GM12864 (cell line): ENCODE data around the gene FFAR1.
A peak's percentile ranks its signal among the peaks of the same experiment; 100 is the strongest.

Experiments
- DNase-seq: peaks from one replicate; pipeline ENCODE4 v3.0.0-alpha.2; 2011; ENCODE audit warnings: low read depth
- H3K4me3 ChIP-seq: 2 replicates; pipeline ENCODE4 v1.5.1; 2011; ENCODE audit warnings: mild to moderate bottlenecking, low read depth, low read length, control low read depth
- CTCF ChIP-seq: IDR thresholded peaks from 2 replicates; pipeline ENCODE4 v1.5.1; 2011; ENCODE audit warnings: low read depth, mild to moderate bottlenecking, moderate library complexity, low read length, control low read depth, inconsistent platforms; ENCODE audit errors: missing control alignments

Gene FFAR1

GRCh38 chr19:35332817-35333216 lies 14.9 kb upstream of the FFAR1 start:
- no peak for DNase-seq
- TF ChIP-seq CTCF = peak; percentile 24
- H3K4me3 ChIP-seq = peak overlapping the region; percentile 87

DNA sequence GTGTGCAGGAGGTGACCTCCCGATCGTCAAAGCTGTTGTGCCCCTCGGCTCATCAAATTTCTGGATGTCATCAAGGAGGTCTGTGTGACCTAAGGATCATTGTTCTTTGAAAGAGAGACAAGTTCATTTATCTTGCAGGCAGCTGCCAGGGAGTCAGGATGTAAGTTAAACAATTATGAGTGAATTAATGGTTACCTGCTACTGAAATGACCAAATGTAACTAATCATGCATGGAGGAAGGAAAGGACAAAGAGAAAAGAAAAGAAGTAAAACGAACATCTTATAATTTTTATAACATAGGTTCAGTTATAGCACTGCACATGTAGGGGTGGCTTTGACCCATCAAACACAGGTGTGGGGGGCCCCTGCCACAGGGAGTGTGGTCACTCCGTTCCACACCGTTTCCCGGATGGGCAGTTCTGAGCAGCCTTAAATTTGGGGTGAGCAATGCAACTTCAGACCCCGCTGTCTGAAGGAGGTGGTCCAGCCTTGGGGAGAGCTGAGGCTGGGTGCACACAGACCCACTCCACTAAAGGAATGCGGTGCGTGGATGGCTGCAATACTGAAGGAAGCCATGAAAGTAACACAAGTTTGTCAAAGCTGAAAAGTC lies 13.5 kb upstream of the FFAR1 start:
- H3K4me3 ChIP-seq = peak overlapping the region; percentile 87
- no peak for TF ChIP-seq CTCF
- DNase-seq = no peak

DNA sequence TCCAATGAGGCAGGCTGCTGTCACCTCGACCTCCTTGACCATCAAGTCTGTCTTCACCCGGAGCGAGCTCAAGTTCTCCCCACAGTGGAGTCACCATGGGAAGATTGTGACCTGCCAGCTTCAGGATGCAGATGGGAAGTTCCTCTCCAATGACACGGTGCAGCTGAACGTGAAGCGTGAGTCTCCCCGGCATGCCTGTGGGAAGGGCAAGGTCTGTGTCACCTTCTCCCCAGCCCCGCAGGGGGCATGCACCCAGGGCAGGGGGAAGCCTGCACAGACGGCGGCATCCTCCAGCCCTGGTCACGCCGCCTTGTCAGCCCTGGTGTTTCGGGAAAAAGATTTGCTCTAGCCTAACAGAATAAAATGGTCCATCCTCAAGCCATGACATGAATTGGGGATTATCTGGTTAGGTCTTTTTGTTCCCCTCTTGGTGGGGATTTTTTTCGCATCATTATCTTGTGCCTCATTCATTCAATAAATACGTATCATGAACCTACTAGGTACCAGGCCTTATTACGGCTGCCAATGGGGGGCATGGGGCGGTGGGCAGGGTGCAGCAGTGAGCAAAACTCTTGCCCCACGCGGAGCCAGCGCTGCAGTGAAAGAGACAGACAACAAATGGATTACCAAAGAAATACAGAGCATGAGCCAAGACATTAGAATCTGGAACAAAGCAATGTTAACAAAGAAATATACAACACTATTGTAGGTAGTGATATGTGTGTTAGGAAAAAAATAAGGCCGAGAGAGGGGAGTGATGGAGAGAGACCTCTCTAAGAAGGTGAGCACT lies 11.3 kb upstream of the FFAR1 start:
- no peak for DNase-seq
- H3K4me3 ChIP-seq = peak overlapping the region; percentile 11; the same call in 1 of the 2 replicates
- TF ChIP-seq CTCF = no peak

DNA sequence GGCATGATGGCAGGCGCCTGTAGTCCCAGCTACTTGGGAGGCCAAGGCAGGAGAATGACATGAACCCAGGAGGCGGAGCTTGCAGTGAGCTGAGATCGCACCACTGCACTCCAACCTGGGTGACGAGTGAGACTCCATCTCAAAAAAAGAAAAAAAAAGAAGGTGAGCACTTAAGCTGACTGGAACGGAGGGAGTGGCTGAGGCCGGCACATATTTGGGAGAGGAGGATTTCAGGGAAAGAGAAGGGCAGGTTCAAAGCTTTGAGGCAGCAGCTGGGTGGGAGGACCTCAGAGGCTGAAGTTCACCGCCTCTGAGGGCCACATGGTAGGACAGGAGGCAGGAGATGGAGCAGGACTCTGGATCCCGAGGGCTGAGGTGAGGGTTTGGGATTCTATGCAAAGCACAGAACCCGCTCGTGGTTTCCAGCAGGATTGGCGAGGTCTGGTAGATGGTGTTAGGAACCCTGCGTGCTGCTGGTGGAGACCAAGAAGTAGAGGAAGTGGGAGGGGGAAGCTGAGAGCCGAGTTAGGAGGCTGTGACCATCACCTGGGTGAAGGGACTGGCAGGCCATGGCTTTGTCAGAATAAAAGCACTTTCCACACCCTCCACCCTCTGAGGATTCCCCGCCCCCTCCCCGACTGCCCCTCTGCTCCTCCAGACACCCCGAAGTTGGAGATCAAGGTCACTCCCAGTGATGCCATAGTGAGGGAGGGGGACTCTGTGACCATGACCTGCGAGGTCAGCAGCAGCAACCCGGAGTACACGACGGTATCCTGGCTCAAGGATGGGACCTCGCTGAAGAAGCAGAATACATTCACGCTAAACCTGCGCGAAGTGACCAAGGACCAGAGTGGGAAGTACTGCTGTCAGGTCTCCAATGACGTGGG lies 10.4 kb upstream of the FFAR1 start:
- no peak for DNase-seq
- TF ChIP-seq CTCF = no peak
- H3K4me3 ChIP-seq = no peak overlapping the region

DNA sequence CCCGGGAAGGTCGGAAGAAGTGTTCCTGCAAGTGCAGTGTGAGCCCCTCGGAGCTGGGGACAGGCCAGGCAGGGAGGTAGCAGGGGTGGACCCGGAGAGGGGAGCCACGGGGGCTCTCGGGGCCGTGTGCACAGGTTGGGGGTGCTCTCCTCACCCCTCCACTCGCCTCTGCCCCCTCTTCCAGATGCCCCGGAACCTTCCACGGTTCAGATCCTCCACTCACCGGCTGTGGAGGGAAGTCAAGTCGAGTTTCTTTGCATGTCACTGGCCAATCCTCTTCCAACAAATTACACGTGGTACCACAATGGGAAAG lies 9.8 kb upstream of the FFAR1 start:
- no peak for TF ChIP-seq CTCF
- no peak overlapping the region for H3K4me3 ChIP-seq
- DNase-seq = no peak

- no peak for DNase-seq
- H3K4me3 ChIP-seq = no peak overlapping the region
- no peak for TF ChIP-seq CTCF
Observed at GRCh38 chr19:35340431-35340830, 7.3 kb upstream of the FFAR1 start.
